Mammary epithelial cell (primary cell): Measurements from ENCODE around the gene CPN1.

Experiments used
- EZH2 ChIP-seq: IDR thresholded peaks from 2 replicates; pipeline ENCODE4 v1.6.1; 2012; ENCODE audit warnings: low read length, inconsistent platforms, borderline replicate concordance
- TF ChIP-seq, protein P1 (sequence below), 2 donors: IDR thresholded peaks in 1 of 2; conservative IDR thresholded peaks in 1 of 2; 2 replicates each; pipeline ENCODE4 v1.5.1; 2011 to 2012; ENCODE audit warnings: inconsistent platforms in 2 of 2, low read length in 2 of 2, mild to moderate bottlenecking in 2 of 2, control low read depth in 1 of 2, low read depth in 1 of 2; ENCODE audit not compliant: insufficient read depth in 1 of 2; ENCODE audit errors: extremely low read depth in 1 of 2

DNA sequence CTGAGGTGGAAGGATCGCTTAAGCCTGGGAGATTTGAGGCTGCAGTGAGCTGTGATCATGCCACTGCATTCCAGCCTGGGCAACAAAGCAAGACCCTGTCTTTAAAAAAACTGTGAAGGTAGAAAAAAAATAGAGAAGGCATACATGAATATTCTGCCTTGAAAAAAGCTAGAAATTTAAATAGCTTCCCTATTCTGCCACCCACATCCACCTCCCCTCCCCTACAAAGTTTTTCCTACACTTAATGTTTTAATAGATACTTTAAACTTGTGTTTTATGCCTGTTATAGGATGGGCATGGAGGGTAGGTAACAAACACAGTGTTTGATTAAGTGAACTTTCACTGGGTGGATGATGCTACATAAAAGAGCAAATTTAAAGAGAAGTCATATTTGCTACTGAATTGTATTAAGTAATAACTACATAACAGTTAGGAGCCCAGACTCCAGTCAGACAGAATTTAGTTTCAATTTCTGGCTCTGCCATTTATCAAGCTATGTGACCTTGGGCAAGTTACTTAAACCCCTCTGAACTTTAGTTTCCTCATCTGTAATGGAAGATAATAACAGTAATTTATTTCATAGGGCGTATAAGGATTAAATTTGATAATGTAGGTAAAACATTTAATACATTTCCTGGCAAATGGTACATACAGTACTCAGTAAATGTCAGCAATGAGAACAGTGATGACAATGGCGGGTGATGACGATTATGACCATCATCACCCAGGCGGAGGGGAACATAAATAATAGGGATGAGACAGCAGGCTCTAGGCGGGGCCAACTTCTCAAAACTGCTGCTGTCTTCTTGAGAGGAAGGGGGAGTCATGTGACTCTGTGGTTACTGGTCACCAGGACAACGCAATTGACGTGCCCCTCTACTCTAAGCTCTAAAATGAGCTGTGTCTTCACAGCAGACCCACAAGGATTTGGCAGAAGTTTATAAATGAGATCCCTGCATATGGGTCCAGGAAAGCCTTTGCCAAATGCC is 87.7 kb downstream of the CPN1 start:
- TF ChIP-seq, protein P1, sequence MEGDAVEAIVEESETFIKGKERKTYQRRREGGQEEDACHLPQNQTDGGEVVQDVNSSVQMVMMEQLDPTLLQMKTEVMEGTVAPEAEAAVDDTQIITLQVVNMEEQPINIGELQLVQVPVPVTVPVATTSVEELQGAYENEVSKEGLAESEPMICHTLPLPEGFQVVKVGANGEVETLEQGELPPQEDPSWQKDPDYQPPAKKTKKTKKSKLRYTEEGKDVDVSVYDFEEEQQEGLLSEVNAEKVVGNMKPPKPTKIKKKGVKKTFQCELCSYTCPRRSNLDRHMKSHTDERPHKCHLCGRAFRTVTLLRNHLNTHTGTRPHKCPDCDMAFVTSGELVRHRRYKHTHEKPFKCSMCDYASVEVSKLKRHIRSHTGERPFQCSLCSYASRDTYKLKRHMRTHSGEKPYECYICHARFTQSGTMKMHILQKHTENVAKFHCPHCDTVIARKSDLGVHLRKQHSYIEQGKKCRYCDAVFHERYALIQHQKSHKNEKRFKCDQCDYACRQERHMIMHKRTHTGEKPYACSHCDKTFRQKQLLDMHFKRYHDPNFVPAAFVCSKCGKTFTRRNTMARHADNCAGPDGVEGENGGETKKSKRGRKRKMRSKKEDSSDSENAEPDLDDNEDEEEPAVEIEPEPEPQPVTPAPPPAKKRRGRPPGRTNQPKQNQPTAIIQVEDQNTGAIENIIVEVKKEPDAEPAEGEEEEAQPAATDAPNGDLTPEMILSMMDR (conservative IDR thresholded peaks at IDR 0.05 in 1 of 2, IDR thresholded peaks at IDR 0.05 in 1 of 2; ENCODE audit: extremely low read depth in 1 of 2, insufficient read depth in 1 of 2, low read depth in 1 of 2, low read length in 2 of 2): no peak
- no peak for TF ChIP-seq EZH2
